GM12892 (cell line): ENCODE data around the gene ZIC1.

Source experiments
- DNase-seq: peaks from one replicate; pipeline ENCODE4 v3.0.0; 2011; ENCODE audit not compliant: insufficient read length
- FAIRE-seq: peaks from 2 replicates; lab custom pipeline; 2011; peaks lifted over from hg19 to GRCh38; lab: Jason Lieb, UNC
- POLR2A ChIP-seq: IDR thresholded peaks from 2 replicates; pipeline ENCODE4 v1.6.1; 2011; ENCODE audit warnings: low read depth, low read length, control low read depth
- POLR2AphosphoS5 ChIP-seq: IDR thresholded peaks from 2 replicates; pipeline ENCODE4 v1.6.1; 2011; ENCODE audit warnings: low read depth, low read length, control low read depth
- TAF1 ChIP-seq: IDR thresholded peaks from 2 replicates; pipeline ENCODE4 v1.6.1; 2011; ENCODE audit warnings: low read depth, mild to moderate bottlenecking, control low read depth, low read length, borderline replicate concordance

ZIC1 gene

GRCh38 chr3:147447224-147447623 lies 38.1 kb downstream of the ZIC1 start:
- no peak for TF ChIP-seq POLR2A
- TF ChIP-seq POLR2AphosphoS5, result no peak
- no peak for TF ChIP-seq TAF1
- DNase-seq (no peak), FAIRE-seq (no peak)

- no peak for TF ChIP-seq POLR2AphosphoS5
- TF ChIP-seq TAF1, result no peak
- TF ChIP-seq POLR2A, result no peak
- no peak for FAIRE-seq
- DNase-seq, result no peak
Measured at GRCh38 chr3:147449669-147450068, 40.5 kb downstream of the ZIC1 start.

- FAIRE-seq (no peak), DNase-seq (no peak)
- TF ChIP-seq POLR2A (no peak), POLR2AphosphoS5 (no peak), TAF1 (no peak)
Measured at GRCh38 chr3:147458995-147459704, 50.0 kb downstream of the ZIC1 start.

GRCh38 chr3:147462856-147463255 lies 53.7 kb downstream of the ZIC1 start:
- no peak for DNase-seq
- no peak for TF ChIP-seq POLR2A
- TF ChIP-seq POLR2AphosphoS5, result no peak
- TF ChIP-seq TAF1, result no peak
- no peak for FAIRE-seq
